NCI-H510A treated with DMSO at 0.1 percent for 48 hours (cell line): ENCODE measurements around the gene PPDPF.
"Not testable (repeated sequence)": the region's sequence is repeated elsewhere in the genome, so short reads cannot be mapped to it uniquely, and the experiment has no call there.

Source experiments
- DNase-seq: peaks from one replicate; lab custom pipeline; 2025; lab: John Stamatoyannopoulos, UW

PPDPF gene, protein sequence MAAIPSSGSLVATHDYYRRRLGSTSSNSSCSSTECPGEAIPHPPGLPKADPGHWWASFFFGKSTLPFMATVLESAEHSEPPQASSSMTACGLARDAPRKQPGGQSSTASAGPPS

DNA sequence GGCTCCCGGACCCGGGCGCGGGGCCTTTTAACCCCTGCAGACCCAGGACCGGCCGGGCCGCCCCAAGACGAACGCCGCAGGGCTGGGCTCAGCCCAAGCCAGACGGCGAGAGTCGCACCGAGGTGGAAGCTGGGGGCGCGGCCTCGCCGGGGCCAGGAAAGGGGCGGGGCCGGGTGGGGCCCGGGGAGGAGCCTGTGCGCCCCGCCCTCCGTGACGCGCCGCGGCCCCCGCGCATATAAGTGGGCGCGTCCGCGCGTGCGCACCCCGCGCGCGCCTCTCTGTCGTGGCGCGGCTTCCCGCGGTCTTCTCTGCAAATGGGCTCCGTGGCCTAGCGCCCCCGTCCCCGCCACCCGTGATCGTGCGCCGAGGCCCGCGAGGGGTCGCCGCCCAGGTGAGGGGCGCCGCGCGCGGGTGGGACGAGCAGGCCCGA lies at the start of gene PPDPF:
PPDPF (plus strand) TSS at position 262 of the 430 bp plus-strand sequence. CDS start 544 bp downstream, outside the sequence.
- DNase-seq: no peak

DNA sequence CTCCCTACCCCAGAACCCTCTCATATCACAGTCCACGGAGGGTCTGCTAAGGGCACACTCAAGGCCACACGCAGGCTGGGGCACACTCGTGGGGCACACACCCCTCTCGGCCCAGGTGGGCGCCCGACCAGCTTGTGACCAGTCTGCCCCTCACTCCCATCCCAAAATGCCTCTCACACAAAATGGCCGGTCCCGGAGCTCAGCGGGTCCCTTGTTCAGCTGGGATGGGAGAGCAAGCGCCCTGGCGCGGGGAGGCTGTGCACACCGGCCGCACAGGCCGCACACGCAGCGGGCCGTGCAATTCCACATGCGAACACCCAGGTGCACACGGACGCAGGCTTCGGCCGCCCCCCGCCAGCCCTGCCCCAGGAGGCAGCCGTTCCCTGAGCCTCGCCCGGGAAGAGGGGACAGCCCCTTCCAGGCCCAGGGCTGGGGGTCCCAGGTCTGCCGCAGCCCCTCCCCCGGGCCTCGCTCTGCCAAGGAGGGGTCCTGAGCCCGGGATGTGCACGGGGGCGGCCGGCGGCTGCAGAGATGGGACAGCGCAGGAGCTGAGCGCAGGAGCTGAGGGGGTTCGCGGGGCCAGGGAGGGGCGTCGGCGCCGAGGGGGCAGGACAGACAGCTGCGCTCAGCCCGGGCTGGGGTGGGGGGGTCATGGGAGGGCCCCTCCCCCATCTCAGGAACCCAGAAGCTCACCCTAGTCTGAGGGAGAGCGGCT lies 49.4 kb upstream of the PPDPF start:
- DNase-seq: no peak

DNA sequence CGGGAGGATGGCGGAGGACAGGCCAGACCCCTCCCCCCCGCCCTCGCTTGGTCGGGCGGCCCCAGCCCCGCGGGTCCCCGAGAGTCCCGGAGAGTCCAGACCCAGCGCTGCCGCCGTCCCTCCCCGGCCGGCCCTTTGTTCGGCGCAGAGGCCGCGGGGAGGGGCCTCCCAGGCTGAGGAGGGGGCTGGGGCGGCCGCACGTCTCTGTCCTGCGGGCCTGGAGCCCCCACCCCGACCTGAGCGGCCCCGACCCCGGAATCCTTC lies 48.9 kb upstream of the PPDPF start:
- no peak for DNase-seq

DNA sequence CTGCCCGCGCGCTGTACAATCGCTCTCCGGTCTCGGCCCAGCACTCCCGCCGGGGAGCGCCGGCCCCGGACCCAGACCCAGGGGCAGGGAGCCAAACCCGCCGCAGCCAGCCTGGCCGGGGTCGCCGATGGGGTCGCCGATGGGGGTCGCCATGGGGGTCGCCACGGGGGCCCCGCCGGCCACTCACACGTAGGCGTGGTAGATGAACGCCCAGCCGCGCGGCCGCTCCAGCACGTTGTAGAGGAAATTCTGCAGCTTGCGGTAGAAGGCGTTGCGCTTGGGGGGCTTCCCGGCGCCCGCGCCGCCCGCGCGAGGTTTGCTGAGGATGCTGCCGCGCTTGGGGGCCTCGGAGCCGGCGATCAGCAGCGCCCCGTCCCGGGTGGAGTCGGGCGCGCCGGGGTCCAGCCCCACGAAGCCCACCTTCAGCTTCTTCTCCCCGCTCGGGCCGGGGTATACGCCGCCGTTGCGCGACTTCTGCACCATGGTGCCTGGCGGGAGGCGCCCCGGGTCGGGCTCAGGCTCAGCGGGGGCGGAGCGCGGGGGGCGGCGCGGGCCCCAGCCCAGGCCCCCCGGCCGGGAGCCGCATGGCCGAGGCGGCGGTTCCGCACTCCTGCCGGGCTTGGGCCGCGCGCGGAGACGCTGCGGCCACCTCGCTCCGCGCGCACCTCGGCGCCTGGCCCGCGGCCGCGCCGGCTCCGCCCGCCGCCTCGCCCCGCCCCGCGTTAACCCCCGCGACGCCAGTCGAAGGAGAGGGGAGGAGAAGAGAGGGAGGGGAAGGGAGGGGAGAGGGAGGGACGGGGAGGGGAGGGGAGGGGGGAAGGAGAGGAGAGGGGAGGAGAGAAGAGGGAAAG lies 48.4 kb upstream of the PPDPF start, which contains the start of gene KCNQ2:
KCNQ2 (minus strand) TSS at position 675 of the 851 bp plus-strand sequence; CDS start at position 483, 192 bp downstream.
- DNase-seq: no peak

DNA sequence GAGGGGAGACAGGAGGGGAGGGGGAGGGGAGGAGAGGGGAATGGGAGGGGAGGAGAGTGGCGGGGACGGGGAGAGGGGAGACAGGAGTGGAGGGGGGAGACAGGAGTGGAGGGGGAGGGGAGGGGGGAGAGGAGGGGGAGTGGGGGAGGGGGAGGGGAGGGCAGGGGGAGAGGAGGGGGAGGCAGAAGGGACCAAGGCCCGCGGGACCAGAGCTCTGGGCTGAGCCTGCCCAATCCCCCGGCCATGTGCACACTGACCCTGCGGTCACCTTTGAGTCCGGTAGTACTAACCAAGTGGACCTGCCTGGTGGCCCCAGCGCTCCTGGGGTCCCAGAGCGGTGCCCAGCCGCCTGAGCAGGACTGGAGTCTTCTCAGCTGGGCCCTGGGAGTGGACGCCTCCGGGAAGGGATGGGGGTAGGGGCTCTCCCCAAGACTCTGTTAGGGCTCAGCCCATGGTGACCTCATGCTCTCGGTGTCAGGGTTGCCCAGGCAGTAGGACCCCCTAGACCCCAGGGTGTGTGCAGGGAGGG lies 47.6 kb upstream of the PPDPF start:
- DNase-seq: no peak

DNA sequence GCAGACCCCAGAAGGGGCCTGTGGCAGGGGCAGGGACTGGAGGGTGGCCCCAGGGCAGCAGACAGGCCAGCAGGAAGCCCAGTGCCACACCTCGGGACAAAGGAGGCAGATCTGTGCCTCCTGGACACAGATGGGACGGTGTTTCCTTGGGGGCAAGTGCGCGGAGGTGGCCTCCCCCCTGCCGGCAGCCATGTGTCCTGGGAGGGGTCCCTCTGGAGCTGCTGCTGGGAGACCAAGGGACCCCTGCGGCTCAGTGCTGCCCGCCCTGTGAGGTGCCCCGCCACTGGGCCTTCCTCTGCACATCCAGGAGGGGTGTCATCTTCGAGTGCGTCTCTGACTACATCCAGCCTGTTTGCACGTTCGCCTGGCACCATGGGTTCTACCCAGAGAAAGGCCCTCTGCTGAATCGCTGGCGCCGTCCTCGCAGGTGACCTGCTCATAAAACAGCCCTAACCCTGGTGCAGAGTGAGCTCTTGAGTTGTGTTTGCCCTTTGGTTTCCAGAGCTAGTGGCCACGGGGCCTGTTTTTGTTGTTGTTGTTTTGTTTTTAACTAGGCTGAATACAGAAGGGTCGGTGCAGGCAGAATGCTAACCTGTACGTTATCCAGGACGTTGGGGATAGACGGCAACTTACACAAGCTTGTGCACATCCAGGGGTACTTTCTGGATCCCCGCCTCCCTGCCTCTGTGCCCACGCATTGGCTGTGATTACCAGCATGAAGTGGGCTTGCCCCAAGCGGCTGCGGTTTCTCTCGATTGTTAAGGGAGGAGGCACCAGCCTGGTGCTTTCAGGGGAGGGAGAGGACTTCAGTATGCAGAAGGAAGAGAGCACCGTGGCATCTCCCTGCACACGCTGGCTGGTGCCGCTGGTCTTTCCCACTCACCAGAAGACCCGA lies 46.8 kb upstream of the PPDPF start:
- DNase-seq: no peak

DNA sequence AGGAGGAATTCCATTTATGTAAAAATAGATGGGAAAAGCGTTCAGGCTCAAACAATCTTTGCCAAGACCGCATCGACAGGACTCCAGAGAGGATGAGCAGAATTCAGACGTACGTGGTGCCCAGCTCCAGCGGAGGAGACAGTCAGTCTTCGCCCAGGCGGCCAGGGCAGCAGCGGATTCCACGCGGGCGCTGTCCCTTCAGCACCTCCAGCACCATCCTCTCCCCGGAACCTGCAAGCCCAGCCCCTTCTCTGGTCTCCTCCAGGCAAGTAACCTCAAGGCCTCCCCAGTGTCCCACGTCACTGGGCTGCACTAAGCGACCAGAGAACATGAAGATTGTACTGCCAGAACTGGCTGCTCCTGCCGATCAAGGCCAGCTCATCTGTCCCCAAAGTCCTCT lies 45.4 kb upstream of the PPDPF start:
- DNase-seq: no peak

DNA sequence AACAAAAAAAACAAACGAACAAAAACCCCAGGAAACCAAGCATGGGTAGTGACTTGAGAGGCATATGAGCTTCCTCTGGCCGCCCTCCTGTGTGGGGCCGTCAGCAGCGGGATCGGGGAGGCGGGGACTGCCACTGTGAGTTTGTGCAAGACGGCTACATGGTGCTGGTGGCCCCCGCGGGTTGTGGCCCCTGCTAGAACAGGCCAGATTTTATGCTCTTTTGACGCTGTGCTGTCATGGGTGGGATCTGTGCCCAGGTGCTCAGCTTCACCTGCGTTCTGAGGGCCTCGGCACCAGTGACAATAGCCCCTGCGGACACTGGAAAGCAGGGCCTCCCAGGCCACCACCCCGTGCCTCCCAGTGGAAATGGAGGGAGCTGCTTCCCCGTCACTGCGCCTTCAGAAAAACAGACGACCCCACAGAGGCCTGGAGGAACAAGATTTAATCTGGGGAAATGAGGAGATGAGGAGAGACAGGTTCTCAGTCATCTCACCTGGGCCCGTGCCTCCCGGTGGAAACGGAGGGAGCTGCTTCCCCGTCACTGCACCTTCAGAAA lies 43.4 kb upstream of the PPDPF start:
- DNase-seq: no peak

DNA sequence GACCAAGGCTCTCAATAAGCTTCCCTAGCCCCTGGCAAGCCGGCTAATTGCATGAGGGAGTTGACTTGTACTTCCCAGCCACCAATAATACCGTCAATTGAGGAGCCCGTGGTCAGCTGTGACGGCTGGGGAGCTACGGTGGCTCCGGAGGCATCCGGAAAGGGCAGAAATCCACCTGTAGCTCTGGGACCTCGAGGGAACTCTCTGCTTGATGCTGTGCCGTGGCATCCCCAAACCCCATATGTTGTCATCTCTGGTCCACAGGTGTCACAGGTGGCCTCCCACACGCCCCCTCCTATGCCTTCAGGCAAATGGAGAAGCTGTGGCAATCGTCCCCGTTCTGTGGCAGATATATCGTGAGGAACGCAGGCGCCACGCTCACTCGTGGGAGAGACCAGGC lies 42.6 kb upstream of the PPDPF start:
- no peak for DNase-seq

DNA sequence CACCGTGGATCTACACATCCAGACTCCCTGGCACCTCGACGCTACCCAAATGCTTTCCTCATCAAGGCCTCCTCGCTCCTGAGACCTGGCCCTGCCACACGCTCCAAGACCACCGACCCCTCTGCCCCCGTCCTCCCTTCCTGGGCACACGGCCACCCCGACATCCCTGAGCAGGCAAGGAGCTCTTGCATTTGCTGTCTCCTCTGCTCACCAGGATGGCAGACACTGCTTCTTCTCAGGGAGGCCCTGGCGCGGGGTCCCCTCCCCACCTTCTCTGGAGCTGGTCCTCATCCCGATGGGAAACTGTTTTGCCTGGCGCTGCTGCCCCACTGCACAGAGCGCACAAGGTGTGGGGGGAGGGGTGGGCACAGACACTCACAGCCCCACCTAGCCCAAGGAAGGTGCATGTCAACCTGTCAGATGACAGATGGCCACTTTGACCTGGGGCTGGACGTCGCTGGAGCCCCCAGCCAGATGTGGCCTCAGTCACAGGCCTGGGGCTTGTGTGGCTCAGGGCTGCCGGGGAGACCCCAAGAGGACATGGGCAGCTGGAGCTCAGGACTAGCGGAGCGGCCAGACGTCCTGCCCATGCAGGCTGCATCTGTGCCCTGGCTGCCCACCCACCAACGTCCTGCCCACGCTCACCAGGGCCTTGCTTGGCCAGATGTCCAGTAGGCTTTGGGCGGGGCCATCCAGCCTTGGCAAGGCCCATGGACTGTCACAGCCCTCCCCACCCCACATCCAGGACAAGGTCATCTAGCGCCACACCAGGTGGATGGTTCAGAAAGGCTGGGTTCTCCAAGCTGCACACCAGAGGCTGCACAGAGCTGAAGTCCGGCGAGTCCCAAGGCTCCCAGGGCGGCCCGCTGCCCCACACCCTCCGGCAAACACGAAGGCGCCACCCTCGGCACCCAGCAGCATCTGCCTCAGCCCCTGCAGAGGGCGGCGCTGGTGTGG lies 41.9 kb upstream of the PPDPF start:
- DNase-seq: no peak

DNA sequence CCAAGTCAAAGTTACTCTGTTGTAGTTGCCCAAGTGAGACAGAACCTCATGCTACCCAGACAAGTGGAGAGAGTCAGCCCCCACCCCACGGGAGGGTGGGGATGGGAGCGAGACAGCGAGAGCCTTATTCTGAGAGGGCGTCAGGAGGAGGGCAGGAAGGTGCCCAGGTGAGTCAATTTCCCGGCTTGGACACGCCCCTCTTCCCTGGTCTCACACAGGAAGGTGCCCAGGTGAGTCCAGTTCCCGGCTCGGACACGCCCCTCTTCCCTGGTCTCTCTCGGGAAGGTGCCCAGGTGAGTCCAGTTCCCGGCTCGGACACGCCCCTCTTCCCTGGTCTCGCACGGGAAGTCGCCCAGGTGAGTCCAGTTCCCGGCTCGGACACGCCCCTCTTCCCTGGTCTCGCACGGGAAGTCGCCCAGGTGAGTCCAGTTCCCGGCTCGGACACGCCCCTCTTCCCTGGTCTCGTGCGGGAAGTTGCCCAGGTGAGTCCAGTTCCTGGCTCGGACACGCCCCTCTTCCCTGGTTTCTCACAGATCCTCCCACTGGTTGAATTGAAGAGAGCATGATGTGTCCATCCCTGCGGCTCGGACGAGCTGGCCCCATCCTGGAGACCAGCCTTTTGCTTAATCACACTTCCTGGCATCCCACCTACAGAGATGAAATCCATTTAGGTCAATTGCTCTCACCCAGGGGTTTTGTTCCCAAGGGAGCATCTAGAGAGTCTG lies 40.7 kb upstream of the PPDPF start:
- DNase-seq: not testable (repeated sequence)

DNA sequence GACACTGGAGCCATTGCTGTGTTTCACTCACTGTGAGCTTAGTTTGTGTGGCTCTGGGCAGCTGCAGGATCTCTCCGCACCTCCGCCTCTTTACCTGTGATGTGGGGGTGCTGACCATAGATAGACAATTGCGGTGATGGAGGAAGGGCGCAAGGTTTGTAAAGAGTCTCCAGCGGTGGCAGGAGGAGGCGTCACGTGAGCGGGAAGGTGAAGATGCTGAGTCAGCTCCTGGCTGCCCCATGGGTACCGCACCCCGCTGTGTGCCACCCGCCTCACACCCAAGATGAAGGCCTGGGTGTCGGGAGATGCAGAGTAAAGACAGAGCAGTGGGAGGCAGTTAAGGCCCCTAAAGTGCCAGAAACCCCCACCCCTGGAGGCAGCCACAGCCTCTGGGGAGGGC lies 39.1 kb upstream of the PPDPF start:
- DNase-seq: no peak

DNA sequence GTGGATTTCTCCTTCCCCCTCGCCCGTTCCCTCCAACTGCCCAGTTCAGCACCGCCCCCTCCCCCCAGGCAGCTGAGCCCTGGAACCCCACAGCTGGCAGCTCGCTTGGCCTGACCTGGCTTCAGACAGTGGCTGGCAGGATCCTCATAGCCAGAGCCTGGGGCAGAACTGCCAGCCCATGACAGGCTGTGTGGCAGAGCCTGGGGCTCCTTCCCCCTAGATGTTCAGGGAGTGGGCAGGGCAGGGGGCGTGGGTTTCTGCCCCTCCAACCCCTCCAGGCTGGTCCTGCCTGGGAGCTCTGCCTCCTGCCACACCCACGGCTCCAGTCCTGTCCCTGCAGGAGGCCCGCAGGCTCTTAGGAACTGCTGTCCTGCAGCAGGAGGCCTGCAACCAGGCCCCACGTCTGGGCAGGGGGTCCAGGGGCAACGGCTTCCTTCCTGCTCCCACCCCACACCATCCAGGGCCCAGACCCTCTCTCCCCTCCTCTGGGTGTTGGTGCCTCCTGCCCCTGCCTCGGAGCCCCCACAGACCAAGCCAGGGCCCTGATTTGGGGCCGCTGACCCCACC lies 38.5 kb upstream of the PPDPF start:
- DNase-seq: no peak

DNA sequence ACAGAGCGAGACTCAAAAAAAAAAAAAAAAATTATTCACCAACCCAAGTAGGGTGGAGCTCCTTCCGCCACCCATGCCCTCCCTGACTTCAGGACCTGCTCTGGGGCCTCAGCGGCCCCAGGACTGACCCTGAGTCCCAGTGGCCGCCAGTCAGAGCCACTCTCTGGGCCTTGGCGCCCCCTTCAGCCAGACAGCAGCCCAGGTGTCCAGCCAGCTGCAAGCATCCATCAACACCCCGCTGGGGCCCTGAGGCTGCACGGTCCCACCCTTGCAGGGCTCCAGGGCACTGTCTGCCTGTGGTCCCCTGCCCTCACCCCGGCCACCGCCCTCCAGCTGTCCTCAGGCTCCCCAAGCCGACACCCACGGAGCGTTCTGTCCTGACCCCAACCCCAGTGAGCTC lies 36.7 kb upstream of the PPDPF start:
- no peak for DNase-seq

DNA sequence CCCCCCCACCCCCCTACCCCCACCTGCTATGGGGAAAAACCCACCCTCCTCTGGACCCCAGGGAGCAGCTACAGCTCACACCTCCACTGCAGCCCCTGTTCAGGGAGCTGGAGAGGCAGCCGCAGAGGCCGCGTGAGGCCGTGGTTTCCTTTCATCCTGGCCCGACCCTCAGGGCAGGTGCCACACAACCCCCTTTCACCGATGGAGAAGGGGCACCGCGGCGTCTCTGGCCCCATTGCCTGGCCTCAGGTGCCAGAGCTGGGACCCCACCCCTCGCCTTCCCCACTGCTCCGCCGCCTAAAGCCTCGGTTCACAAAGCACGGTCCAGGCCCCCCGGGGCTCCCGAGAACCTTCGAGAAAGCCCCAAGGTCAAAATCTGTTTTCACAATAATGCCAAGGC lies 36.3 kb upstream of the PPDPF start:
- no peak for DNase-seq

DNA sequence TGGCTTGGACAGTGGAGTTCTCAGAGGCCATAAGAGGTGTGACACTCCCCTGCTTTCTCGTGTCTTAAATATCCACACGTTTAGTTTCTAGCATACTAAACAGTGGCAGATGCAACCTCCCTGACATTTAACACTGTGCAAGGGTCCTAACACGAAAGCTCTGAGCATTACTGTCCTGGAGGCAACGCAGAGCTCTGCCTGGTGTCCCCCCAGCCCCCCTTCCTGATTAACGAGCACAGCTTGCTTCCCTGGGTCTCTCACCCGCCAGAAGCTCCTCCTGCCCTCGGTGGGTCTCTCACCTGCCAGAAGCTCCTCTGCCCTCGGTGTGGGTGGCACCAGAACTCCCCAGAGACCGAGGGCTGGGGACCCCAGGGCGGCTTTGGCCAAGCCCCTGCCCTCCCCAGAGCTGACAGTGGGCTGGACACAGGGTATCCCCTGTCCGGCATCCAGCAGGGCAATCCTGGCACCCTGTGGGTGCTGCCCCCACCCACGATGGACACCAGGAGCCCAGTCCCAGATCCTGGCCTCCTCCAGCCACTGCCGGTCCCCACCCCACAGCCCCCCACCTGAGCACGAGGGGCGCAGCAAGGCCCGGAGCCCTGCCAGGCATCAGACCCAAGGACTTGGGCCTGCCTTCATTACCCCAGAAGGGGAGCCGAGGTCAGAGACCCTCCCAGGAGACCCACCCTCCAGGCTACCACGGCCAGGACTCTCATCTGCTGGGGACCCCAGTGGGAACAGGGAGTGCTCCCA lies 35.7 kb upstream of the PPDPF start:
- DNase-seq: no peak

DNA sequence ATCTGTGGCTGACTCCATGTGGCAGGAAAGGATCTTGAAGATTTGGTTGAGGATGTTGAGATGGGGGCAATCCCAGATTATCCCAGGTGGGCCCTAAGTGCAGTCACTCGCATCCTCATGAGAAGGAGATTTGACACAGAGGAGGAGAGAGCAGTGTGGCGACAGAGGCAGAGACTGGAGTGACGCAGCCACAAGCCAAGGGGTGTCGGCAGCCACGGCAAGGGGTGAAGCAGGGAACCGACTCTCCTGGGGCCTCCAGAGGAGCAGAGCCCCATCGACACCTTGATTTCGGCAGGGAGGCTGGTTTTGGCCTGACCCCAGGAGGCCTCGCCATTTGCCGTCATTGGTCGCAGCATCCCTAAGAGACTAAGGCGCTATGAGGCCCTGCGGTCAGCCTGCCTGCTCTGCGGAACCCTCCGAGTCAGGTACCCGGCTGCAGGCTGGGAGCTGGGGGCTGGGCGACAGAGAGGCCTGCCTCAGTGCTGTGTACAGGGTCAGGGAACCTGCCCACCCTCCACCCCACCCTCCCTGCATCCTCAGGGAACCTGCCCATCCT lies 34.2 kb upstream of the PPDPF start:
- no peak for DNase-seq

DNA sequence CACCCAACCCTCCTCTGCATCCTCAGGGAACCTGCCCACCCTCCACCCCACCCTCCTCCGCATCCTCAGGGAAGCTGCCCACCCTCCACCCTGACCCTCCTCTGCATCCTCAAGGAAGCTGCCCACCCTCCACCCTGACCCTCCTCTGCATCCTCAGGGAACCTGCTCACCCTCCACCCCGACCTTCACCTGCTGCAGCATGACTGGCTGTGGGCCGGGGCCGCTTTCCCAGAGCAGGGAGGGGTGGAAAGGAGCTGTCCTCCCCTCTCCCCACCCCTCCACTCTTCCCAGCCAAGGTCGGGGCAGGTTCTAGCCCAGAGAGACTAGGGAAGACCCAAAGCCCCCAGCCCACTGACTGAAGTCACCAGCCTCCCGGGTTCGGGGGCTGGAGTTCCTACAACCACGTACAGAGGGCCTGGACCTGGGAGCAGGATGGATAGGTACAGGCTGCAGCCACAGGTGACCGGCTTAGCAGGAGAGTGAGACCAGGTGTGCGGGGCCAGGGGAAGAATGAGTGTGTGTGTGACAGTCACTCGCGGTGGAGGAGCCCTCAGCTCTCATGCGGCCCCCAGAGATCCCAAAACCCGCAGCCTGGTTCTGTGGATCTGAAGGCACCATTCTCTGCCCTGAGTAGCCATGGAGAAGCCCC lies 33.3 kb upstream of the PPDPF start:
- no peak for DNase-seq
